HG03342 (cell line): ENCODE results near the gene RBM10.

Source experiments
- ATAC-seq: cut with Tn5 transposase; IDR thresholded peaks from one replicate; pipeline ENCODE4 v1.9.1; 2021; ENCODE audit warnings: mild to moderate bottlenecking, moderate library complexity; ENCODE audit not compliant: unreplicated experiment

The RBM10 gene

DNA sequence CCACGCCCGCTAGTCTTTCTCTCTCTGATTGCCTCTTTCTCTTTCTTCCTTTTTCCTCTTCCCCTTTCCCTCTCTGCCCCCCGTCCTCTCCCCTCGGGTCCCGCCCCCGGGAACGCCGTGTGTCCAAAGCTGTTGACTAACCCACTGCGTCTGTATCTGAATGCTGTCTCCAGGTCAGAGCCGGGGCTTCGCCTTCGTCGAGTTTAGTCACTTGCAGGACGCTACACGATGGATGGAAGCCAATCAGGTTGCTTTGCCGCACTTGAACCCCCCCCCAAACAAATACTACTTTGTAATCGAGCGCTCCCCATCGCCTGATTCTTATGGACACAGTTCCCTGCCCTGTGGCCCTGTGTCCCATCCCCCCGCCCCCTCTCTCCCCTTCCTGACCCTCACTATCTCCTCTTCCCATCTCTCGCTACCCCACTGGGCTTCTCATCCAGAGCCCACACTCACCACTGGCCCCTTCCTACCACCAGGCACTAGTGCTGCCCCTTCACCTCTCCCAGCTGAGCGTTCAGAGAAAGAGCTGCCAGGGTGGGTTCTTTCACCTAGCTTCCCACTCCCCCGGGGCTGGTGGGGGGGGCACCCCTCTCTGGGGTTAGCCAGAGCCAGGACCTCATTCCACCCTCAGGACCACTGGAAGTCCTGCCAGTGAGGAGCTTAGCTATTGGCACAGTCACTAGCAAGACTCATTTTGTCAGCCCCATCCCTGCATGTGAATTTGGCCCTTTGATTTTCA is 30.0 kb downstream of the RBM10 start:
- ATAC-seq: no peak

DNA sequence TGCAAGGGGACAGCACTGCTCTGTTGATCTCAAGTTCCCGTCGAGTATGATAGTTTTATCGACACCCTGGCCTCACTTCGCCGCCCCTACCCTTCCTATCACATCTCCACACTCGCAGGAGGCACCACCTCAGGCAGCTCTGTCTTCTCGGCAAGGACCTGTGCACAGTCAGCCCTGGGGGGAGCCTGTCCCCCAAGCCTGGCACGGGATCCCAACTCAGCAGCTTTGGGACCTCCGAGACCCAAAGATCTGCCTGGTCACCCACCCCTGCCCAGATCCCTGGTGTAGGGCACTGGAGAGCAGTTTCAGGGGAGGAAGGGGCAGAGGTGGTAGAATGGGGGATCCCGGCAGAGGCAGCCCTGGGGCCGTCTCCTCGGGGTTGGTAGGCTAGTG is 30.6 kb downstream of the RBM10 start:
- ATAC-seq: no peak

DNA sequence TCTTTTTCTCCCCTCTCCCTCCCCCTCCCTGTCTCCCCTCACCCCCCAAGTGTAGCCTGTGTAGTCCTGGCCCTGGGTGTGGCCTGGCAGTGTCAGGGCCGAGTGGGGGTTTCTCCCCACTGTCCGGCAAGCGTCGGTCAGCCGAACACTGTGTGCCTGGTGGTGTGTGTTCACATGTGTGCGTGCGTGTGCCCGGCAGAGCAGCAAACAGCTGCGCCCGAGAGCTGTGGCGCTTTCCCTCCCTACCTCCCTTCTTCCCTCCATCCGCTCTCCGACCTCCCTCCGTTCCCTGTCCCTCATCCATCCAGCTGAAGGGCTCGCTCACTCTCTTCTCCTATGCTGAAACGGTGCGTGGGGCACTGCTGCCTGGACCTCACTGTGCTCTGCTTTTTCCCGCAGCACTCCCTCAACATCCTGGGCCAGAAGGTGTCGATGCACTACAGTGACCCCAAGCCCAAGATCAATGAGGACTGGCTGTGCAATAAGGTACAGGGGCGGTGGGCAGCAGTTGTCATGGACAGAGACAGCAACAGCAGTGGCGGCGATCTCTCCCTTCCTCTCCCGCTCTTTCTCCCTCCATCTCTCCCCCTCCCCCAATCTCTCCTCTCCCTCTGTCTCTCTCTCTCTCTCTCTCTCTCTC is 31.2 kb downstream of the RBM10 start:
- ATAC-seq: no peak

DNA sequence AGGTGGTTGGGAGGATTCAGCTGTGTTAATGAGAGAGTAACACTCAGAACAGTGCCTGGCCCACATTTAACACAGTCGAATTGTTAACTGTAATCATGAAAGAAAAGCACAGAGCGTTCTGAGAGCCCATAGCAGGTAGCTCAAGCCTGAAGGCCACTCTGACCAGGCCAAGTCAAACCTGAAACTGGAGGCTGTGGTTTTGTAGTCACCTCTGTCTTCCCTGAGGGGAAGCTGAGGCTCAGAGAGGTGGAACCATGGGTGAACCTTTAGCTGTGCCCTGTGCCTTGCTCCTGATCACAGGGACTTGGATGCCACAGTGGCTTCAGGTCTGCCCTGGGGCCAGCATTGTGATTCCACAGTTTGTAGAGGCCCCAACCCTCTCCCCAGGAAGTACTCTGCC is 32.1 kb downstream of the RBM10 start:
- no peak for ATAC-seq

DNA sequence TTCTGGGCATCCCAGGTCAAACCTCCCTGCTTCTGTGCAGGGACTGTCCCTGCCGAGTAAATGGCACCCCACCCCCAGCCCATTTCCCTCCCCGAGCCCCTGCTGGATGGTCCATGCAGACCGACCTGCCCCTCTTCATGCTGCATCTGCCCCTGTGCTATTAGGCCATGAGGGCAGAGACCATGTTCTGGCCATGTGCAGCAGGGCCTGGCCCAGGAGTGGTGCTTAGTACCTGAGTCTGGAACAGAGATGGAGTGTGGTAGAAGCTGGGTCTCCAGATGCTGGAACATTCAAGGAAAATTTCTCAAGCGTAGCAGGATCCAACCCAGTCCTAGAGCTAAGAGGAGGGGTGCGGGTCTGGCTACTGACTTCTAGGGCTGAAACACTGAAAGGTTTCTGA is 33.3 kb downstream of the RBM10 start:
- ATAC-seq: no peak

DNA sequence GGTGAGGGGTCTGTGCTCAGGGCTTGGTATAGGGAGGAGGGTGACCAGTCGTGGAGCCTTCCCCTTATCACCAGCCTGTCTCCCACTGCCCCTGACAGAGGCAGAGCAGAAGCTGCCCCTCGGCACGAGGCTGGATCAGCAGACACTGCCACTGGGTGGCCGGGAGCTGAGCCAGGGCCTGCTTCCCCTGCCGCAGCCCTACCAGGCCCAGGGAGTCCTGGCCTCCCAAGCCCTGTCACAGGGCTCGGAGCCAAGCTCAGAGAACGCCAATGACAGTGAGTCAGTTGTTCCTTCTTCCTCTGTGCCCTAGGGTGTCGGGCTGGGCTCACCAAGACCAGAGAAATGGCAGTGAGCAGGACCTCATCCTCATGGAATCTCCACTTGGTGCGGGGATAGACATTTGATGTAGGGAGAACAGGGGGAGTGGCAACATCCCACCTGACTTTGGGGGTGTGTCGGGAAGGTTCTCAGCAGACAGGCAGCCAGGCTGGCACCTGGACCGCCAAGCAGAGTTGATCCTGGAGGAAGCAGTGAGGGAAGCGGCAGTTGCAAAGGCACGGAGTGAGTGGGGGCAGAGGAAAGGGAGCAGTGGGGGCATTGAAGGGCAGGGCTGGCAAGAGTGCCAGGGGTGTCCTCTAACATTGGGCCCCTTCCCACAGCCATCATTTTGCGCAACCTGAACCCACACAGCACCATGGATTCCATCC is 34.4 kb downstream of the RBM10 start:
- ATAC-seq: no peak

DNA sequence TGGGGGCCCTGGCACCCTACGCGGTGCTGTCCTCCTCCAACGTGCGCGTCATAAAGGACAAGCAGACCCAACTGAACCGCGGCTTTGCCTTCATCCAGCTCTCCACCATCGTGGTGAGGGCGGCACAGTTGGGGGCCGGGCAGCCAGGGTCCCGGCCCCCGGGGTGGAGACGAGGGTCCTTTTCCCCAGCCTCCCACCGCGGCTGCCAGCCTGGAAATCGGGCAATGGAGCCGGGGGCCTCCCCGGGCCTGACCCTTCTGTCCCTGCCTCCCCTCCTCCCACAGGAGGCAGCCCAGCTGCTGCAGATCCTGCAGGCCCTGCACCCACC is 34.9 kb downstream of the RBM10 start:
- no peak for ATAC-seq

DNA sequence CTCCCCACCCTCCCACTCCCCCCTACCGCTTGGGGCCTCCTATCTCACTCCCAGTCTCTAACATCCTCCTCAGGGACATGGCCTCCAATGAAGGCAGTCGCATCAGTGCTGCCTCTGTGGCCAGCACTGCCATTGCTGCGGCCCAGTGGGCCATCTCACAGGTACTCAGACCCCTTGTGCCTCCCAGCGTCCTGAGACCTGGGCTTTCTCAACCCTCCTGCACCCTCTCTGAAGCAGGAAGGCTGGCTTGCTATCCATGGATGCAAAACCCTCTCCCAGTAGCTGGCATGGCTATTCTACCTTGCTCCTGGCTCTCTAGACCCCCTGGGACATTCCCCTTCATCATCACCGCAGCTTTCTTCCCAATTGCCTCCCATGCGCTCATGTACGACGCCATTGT is 35.3 kb downstream of the RBM10 start:
- ATAC-seq: no peak

DNA sequence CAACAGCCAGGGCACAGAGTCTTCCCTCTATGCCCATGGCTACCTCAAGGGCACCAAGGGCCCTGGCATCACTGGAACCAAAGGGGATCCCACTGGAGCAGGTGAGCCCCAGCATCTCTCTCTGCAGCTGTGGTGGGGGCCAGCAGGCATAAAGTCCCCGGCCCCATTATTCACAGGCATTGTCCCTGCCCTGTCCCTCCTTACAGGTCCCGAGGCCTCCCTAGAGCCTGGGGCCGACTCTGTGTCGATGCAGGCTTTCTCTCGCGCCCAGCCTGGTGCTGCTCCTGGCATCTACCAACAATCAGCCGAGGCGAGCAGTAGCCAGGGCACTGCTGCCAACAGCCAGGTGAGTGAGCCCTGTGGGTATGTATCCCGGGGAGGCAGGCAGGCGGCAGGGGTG is 36.3 kb downstream of the RBM10 start:
- no peak for ATAC-seq

DNA sequence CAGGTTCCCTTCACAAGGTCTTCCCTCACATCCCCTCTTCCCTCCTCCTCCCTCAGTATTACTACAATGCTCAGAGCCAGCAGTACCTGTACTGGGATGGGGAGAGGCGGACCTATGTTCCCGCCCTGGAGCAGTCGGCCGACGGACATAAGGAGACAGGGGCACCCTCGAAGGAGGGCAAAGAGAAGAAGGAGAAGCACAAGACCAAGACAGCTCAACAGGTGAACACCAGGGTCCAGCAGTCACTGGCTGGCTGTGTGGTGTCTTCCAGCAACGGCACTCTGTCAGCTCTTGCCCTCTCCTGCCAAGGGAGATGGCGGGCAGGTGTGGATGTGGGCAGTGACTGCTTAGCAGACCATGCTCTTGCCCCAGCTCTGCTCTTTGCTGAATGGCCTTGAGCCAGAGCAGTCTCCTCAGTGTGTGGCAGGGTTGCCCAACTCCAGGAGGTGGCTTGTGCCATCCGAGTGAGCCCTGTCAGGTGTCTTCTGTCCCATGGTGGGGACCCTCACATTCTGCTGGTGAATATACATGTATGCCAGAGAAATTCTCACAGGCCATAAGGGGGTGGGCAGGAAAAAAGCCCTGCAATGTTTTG is 37.2 kb downstream of the RBM10 start:
- no peak for ATAC-seq

DNA sequence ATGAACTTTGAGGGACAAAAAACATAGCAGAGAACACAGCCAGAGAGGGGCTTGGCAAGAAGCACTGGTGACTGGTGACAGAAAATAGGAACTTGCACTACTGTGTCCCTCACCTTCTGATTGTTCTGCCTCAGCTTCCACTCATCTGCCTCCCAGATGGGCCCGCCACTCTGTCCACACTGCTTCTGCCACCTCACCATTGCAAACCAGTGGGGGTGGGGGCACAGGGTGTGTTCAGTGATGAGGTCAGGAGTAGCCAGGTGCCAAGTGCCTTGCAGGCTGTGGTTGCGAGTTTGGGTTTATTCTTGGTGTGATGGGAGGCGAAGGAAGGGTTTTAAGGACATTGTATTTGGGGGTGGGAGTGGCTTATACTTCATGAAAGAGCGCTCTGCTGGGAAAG is 39.5 kb downstream of the RBM10 start:
- no peak for ATAC-seq

DNA sequence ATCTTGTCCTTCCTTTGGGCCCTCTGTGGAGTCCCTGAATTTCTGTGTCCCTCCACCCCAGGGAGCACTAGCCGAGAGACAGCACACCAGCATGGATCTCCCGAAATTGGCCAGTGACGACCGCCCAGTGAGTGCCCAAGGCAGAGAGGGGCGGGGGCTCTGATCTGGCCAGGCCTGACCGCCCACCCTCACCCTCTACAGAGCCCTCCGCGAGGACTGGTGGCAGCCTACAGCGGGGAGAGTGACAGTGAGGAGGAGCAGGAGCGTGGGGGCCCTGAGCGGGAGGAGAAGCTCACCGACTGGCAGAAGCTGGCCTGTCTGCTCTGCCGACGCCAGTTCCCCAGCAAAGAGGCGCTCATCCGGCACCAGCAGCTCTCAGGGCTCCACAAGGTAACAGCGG is 40.2 kb downstream of the RBM10 start:
- no peak for ATAC-seq

DNA sequence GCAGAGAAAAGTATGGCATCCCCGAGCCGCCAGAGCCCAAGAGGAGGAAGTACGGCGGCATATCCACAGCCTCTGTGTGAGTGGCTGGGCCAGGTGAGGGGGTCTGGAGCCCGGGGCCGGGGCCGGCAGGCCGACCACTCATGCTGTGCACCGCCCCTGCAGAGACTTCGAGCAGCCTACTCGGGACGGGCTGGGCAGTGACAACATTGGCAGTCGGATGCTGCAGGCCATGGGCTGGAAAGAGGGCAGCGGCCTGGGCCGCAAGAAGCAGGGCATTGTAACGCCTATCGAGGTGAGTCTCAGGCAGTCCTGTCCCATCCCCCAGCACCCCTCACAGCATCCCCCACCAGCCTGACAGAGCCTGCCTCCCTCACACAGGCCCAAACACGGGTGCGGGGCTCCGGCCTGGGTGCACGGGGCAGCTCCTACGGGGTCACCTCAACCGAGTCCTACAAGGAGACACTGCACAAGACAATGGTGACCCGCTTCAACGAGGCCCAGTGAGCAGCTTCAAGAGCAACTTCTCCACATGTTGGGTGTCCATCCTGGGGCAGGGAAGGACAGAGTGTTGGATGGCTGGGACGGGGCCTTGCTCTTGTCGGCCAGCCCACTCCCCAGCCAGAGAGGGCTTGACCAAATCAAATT is 41.2 kb downstream of the RBM10 start:
- ATAC-seq: no peak

DNA sequence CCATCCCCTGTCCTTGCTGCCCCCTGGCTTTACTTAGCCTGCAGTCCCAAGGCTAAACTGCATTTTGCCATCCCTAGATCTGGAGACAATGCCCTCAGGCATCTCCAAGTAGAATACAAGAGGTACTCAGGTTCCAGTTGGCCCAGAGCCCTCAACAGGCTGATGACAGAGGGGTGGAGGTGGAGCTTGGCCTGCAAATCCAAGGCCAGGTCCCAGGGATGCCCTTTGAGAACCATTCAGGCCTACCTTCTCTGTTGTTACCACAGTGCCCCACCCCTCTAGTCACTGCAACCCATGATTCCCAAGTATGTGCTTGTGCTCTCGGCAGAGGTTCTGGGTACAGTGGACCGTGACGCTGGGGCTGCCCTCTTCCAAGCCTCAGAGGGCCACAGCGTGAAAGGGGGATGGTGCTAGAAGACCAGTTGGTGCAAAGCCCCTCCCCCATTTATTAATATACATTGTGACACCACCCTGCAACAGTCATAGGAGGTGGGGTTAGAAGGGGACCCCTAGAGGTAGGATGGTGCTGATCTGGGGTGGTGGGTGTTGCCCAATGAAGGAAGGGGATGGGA is 42.2 kb downstream of the RBM10 start:
- ATAC-seq: no peak

DNA sequence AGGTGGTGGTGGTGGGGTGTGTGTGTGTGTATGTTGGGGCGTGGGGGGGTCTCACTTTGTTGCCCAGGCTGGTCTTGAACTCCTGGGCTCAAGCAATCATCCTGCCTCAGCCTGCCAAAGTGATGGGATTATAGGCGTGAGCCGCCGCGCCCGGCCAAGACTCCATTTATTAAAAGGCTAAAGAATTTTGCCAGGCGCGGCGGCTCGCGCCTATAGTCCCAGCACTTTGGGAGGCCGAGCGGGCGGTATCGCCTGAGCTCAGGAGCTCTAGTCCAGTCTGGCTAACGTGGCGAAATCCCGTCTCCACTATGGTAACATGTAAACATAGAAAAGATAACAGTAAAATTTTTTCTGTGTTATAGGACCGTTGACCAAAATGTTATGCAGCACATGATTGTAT is 44.9 kb downstream of the RBM10 start:
- no peak for ATAC-seq

DNA sequence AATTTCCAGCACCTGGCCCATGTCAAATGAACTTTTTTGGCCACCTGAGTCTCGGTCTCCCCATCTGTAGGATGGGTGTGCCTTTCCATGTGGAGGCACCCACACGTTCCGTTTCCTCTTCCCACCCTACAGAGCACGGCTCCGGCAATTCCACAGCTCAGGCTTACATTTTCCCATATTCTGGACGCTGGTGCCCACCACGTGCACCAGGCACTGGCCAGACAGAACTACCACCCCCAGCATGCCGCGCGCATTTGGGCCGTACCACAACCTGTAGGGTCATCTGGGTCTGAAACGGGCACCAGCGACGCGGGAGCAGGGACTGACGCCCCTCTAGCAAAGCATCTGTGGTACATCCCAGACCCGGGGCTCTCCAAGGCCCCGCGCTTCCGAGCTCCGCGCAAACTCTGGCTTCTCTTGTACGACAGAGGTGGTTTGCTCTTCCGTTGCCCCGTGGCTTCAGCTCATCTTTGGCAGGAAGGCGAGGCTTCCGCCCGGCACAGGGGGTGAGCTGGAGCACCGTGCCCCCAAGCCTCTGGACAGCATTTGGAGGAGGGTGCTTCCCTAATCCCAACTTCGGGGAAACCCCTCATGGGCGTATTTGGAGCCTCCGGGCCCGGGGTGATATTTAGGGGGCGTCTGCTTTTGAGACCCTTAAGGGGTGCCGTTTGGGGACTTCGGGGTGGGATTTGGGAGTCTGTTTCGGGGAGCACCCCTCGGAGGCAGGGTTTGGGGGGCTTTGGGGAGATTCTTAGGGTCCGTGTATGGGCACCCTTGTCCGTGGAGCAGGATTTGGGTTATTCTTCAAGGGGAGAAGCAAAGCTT is 45.6 kb downstream of the RBM10 start:
- peak; percentile 45 for ATAC-seq

DNA sequence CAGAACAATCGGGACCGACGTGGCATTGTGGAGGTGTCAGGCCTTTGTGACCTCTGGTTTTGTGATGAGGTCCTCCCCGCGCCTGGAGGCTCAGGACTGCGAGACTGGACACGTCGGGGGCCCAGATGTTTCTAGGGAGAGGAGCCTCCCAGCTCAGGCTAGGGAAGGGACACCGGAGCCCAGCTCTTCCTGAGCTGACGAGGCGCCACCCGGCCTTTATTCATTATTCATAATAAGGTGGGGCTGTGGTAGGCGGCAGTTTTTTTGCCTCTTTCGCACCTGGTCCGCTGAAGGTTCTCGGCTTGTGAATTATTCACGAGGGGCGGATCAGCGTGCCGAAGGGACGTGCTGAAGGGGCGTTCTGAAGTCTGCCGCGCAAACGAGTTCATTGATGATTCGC is 46.3 kb downstream of the RBM10 start:
- ATAC-seq: no peak

DNA sequence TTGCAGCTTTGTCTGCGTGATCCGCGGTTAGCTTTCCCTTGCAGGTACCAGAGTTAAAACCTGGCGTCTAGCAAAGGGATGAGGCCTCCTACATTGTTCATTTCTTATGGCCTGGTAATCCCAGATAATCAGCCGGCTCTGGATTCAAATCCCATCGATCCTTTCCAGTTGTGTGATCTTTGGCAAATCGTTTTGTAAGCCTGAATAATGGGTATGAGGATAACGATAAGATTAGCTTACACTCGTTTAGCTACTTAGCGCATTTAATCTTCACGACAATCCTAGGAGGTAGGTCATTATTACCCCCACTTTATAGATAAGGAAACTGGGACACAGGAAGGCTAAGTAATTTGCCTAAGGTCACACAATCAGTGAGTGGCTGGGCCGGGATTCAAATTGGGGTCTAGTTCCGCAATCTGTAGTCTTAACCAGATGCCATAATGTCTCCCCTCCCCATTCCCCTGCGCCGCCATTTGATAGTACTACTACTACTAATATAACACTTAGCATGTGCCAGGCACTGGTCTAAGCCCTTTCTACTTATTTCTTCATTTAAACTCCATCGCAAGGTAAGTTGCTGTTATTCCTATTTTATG is 46.9 kb downstream of the RBM10 start:
- no peak for ATAC-seq

DNA sequence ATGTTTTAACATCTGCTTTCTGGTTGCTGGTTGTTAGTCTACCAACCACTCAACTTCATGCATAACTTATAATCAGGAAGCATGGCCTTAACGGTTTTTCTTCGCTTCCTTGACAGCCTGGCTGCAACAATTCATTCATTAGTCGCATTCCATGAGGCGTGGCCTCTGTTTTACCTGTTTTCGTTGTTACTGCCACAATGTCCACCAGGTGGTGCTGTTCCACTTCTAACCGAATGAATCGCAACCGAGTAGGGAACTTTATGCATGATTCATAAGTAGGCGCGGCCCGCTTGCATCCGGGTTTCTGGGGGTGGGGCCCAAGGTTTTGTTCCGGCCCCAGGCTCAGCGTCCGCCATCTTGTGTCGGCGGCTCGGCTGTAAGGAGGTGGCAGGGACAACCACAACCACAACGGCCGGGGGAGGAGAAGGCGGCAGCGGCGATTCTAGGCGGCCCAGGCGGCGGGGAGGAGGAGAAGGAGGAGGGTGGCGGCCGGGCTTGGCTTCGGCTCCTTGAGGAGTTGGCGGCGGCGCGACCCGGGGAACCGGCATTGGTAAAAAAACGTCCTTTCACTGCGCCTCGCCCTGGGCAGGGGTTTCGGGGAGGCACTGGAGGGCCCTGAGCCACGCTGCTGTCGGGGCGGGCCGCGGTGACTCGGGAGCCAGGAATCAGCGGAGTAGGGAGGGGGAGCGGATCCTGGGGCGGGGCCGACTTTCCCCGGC is 48.6 kb downstream of the RBM10 start, which contains the start of gene UBA1:
Gene UBA1 (plus strand): TSS at position 355 of the 719 bp plus-strand sequence. CDS start 4,974 bp downstream, outside the sequence.
- ATAC-seq: peak; percentile 84
